HUES6 (cell line): Measurements from ENCODE around the gene AOPEP.

Experiments
- H3K27ac ChIP-seq: 2 replicates; pipeline ENCODE4 v1.7.0; 2013; ENCODE audit warnings: low read depth, mild to moderate bottlenecking, low read length, inconsistent platforms
- H3K27me3 ChIP-seq: 2 replicates; pipeline ENCODE4 v1.6.1; 2013; ENCODE audit warnings: low read length; ENCODE audit not compliant: control insufficient read depth, insufficient read depth
- H3K36me3 ChIP-seq: 2 replicates; pipeline ENCODE4 v1.6.1; 2013; ENCODE audit warnings: low read length; ENCODE audit not compliant: control insufficient read depth, insufficient read depth
- H3K4me1 ChIP-seq: 2 replicates; pipeline ENCODE4 v1.6.1; 2013; ENCODE audit warnings: low read length; ENCODE audit not compliant: control insufficient read depth, insufficient read depth
- H3K4me3 ChIP-seq: 2 replicates; pipeline ENCODE4 v1.5.1; 2013; ENCODE audit warnings: low read depth, low read length
- H3K9ac ChIP-seq: one replicate; pipeline ENCODE4 v1.6.1; 2013; ENCODE audit warnings: mild to moderate bottlenecking, low read length
- H3K9me3 ChIP-seq: 2 replicates; pipeline ENCODE4 v1.6.1; 2013; ENCODE audit warnings: low read depth, low read length; ENCODE audit not compliant: control insufficient read depth, insufficient read depth

The AOPEP gene

DNA sequence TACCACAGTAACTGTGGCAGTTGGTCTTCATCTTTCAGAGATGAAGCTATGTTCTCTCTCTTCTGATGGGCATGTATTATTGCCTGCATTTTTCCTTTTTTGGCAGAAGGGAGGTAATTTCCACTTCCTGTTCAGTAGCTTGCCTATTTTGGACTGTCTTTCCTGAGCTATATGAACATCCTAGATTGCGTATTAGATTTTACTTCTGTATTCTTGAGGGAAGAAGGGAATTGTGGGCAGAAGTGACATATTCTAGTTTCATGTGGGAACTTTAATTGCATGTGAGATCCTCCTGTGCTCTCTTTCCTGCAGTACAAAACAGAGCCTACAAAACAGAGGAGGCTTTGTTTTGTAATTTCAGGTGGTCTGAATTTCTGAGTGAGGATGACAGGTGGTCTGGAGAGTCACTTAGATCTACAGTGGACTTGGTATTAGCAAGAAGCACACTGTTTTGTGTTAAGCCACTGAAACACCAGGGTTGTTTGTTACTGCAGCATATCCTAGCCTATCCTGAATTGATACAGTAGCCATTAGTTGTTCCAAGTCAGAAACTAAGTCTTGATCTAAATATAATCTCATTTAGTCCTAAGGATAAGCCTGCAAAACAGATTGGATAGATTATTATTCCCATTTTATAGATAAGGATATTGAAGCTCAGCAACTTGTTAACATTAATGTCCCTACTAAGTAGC, 68.1 kb downstream of the AOPEP start:
- Histone ChIP-seq H3K9me3 (no peaks in the 10 kb centered on the region), H3K9ac (no peak overlapping the region), H3K27ac (no peak overlapping the region), H3K27me3 (no peaks in the 10 kb centered on the region), H3K36me3 (peaks cover 10% of the 10 kb centered on the region), H3K4me1 (no peaks in the 10 kb centered on the region), H3K4me3 (no peak overlapping the region)

DNA sequence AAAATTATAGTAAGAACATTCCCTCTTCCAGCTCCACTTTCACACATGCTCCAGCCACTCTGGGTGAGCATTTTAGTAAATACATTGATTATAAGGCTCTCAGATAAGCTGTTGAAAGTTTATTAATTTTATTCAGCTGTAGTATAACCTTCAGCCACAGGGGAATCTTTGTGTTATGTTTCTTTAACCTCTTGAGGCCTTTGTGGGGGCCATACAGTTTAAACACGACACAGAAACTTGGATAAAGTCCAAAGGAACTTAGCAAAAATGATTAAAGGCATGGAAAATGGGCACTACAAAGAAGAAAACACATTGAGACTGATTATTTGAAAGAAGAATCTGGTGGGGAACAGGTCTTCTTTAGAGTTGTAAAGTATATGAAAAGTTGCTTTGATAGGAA, 70.2 kb downstream of the AOPEP start:
- Histone ChIP-seq H3K4me1 (no peaks in the 10 kb centered on the region), H3K9me3 (no peaks in the 10 kb centered on the region), H3K36me3 (peaks cover 17% of the 10 kb centered on the region), H3K27ac (no peak overlapping the region), H3K27me3 (no peaks in the 10 kb centered on the region), H3K9ac (no peak overlapping the region), H3K4me3 (no peak overlapping the region)

DNA sequence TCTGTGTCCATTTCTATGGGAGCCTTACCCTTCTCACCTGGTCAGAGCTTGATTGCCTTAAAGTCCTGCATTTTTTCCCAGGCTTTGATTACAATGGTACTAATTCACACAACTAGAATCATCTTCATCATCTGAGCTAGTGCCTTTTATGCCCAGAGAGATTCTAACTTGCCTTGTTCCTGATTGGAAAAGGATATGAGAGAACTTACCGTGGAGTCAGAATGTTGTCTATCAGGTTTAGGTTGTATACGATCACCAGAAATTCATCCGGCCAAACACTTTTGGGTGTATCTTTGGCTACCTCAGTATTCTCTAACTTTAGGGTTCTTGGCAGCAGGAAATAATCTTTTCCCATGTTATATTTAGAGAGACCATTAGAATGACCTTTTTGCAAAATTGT, 71.7 kb downstream of the AOPEP start:
- Histone ChIP-seq H3K9ac (no peak overlapping the region), H3K4me1 (peaks cover 5% of the 10 kb centered on the region; the same call in 1 of the 2 replicates), H3K4me3 (no peak overlapping the region), H3K36me3 (peaks cover 13% of the 10 kb centered on the region), H3K27me3 (no peaks in the 10 kb centered on the region), H3K27ac (no peak overlapping the region), H3K9me3 (no peaks in the 10 kb centered on the region)

DNA sequence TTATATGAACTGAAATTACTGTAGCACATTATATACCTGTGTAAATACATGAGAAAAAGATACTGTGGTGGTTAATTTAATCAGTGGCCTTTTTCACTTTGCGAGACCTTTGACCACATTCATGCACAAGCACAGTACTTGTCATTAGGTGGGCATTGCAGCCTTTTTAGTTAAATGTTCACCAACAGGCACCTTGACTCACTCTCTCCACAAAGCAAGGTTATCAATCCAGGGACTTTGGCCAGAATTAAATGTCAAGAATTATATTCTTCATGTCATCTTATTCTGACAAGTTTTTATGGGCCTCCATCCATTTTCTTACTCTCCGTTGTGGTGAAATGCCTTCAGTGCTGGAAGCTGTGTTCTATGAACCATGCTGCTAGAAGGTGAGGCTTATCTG, 72.2 kb downstream of the AOPEP start:
- H3K4me3 ChIP-seq: no peak overlapping the region
- H3K27ac ChIP-seq: no peak overlapping the region
- H3K9ac ChIP-seq: no peak overlapping the region
- H3K9me3 ChIP-seq: no peaks in the 10 kb centered on the region
- no peaks in the 10 kb centered on the region for H3K27me3 ChIP-seq
- peaks cover 13% of the 10 kb centered on the region for H3K36me3 ChIP-seq
- H3K4me1 ChIP-seq: peaks cover 5% of the 10 kb centered on the region; the same call in 1 of the 2 replicates

DNA sequence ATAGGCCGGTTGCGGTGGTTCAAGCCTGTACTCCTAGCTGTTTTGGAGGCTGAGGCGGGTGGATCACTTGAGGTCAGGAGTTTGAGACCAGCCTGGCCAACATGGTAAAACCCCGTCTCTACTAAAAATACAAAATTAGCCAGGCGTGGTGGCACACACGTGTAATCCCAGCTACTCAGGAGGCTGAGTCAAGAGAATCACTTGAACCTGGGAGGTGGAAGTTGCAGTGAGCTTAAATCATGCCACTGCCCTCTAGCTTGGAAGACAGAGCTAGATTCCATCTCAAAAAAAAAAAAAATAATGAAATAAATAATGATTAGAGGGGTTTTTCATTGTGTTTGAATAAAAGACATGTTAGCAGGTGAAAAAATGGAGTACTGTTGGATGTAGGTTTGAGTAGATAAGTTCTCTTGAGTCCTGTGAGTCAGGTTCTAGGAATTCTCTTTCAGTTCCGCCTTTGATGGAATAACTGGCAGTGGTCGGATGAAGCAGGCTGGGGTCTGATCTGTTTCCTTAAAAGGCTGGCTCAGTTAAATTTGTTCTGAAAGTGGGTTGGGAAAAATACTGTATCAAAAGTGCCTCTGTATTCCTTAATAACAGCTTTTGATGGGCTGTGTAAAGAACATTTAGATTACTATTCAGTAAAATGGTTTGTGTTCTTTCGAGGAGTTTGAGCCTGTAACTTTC, 73.2 kb downstream of the AOPEP start:
- Histone ChIP-seq H3K27me3 (no peaks in the 10 kb centered on the region), H3K36me3 (peaks cover 10% of the 10 kb centered on the region), H3K27ac (no peak overlapping the region), H3K4me1 (peaks cover 5% of the 10 kb centered on the region; the same call in 1 of the 2 replicates), H3K4me3 (no peak overlapping the region), H3K9ac (no peak overlapping the region), H3K9me3 (no peaks in the 10 kb centered on the region)

DNA sequence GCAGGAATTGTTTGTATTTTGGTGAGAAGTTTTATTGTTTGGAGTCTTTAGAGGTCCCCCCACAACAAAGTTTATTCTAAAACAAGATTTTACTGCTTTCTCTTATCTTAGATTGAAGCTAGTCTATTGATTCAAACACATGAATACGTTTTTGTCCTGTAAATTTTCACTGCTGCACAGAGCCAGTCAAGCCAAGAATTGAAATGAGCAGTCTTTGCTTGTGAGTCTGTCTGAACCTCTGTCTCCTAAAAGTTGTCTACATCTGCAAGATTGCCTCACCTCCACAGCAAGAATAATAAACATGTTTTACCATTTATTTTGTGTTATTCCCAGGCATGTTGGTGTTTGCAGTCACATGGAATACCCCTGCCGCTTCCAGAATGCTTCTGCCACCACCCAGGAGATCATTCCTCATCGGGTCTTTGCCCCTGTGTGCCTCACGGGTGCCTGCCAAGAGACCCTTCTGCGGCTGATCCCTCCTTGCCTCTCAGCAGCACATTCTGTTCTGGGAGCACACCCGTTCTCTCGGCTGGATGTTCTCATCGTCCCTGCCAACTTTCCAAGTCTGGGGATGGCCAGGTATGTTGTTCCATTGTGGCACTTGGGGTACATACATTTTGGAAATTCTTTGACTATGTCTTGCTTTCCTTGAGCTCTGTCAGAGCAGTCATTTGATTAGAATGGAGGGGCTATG, 74.1 kb downstream of the AOPEP start:
- Histone ChIP-seq H3K9ac (no peak overlapping the region), H3K27ac (no peak overlapping the region), H3K4me3 (no peak overlapping the region), H3K27me3 (no peaks in the 10 kb centered on the region), H3K4me1 (peaks cover 5% of the 10 kb centered on the region; the same call in 1 of the 2 replicates), H3K9me3 (no peaks in the 10 kb centered on the region), H3K36me3 (peaks cover 8% of the 10 kb centered on the region)

DNA sequence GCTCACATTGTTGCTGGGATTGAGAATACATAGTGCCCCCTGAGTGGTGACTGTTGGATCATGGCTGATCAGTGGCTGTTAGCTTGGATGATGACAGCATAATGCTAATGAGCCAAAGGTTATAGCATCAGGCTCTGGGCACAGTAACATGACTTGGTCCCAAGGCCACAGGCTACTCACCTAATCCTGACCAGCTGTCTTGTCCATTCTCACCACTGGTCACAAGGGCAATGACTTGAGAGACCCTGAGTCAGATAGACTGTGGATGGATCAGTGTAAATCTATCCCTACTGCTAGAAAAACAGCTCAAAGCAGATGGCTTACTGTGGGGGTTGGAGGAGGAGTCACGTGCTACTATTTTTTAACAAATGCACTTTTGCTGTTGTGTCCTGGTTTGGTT, 74.7 kb downstream of the AOPEP start:
- Histone ChIP-seq H3K9ac (no peak overlapping the region), H3K4me1 (peaks cover 5% of the 10 kb centered on the region; the same call in 1 of the 2 replicates), H3K4me3 (no peak overlapping the region), H3K9me3 (no peaks in the 10 kb centered on the region), H3K36me3 (peaks cover 8% of the 10 kb centered on the region), H3K27ac (no peak overlapping the region), H3K27me3 (no peaks in the 10 kb centered on the region)

DNA sequence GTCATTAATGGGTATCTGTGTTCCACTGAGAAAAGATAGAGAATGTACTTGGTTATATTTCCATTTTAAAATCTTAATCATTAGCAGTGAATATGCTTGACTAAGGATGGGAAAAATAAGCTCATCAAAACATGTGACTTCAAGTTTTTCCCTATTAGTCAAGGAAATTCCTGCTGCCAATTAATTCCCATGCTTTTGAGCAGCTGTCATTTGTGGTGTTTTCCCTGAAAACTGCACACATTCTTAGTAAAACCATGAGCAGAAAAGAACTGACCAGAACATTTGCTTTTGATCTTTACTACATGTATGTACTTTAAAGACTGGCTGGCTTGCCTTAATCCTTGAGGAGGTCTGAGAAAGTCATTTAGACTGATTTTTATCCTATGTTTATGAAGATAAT, 75.2 kb downstream of the AOPEP start:
- Histone ChIP-seq H3K4me1 (peaks cover 6% of the 10 kb centered on the region; the same call in 1 of the 2 replicates), H3K4me3 (no peak overlapping the region), H3K27ac (no peak overlapping the region), H3K9ac (no peak overlapping the region), H3K36me3 (peaks cover 8% of the 10 kb centered on the region), H3K9me3 (no peaks in the 10 kb centered on the region), H3K27me3 (no peaks in the 10 kb centered on the region)

DNA sequence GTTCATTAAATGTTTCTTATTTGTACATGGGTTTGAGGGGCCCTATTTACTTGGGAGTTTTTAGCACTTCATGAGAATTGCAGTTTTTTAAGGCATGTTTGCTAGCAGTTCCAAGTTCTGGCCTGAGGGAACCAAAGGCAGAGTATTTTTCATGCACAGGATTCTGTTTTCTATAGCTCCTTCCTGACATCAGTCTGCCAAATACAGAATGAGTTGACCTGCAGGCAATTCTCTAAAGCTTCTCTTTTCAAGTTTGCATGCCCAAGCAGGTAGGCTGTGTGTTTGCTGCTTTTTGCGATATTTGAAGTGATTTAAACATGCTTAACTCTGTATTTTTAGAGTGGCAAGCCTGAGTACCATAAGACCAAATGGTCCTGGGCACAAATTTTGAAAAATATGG, 75.8 kb downstream of the AOPEP start:
- no peak overlapping the region for H3K9ac ChIP-seq
- H3K4me3 ChIP-seq: no peak overlapping the region
- H3K36me3 ChIP-seq: peaks cover 8% of the 10 kb centered on the region
- no peaks in the 10 kb centered on the region for H3K9me3 ChIP-seq
- H3K27me3 ChIP-seq: no peaks in the 10 kb centered on the region
- H3K4me1 ChIP-seq: peaks cover 9% of the 10 kb centered on the region; the same call in 1 of the 2 replicates
- H3K27ac ChIP-seq: no peak overlapping the region

DNA sequence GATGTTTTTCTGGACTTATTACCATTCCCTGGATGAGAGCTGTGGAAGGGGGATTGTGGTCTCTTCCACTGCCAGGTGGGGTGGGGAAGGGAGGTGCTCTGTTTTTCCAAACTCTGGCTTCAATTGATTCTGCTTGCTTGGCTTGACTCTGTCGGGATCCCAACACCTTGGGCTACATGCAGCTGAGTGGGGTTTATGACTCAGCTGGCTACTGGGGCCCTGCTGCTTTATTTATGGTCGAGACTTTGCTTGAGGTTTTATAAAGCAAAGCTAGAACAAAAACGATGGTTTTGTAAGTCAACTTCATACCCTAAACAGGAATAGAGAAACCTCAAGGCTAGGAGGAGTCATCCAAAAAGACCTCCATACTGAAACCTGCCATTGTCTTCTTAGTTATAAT, 76.3 kb downstream of the AOPEP start:
- no peaks in the 10 kb centered on the region for H3K9me3 ChIP-seq
- H3K36me3 ChIP-seq: peaks cover 8% of the 10 kb centered on the region
- peaks cover 9% of the 10 kb centered on the region; the same call in 1 of the 2 replicates for H3K4me1 ChIP-seq
- H3K27me3 ChIP-seq: no peaks in the 10 kb centered on the region
- no peak overlapping the region for H3K9ac ChIP-seq
- no peak overlapping the region for H3K27ac ChIP-seq
- no peak overlapping the region for H3K4me3 ChIP-seq

DNA sequence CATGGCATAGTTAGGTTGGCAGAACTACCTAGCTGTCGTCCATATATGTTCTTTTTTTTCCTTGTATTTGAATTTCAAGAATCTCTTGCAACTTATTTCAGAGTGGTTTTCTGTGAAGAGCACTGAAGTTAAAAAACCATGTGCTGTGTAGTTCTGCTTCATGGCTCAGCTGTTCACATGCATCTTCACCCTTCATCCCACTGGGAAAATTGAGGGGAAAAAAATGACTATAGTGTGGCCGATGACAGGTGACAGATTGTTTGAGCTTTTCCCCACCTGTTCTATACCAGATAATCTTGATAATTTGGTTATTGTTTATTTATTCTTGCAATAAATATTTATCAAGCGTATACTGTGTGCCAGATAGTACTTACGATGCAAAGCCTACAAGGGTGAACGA, 77.8 kb downstream of the AOPEP start:
- Histone ChIP-seq H3K27ac (no peak overlapping the region), H3K4me3 (no peak overlapping the region)

More for the DNA sequence above, 77.8 kb downstream of the AOPEP start:
- Histone ChIP-seq H3K9me3 (no peaks in the 10 kb centered on the region), H3K9ac (no peak overlapping the region), H3K36me3 (peaks cover 8% of the 10 kb centered on the region), H3K4me1 (peaks cover 9% of the 10 kb centered on the region; the same call in 1 of the 2 replicates), H3K27me3 (no peaks in the 10 kb centered on the region)
